Kidney epithelial cell (primary cell): ENCODE results near the gene DPP6. TPM values are rescaled to one million over a fixed set of nuclear protein-coding genes. Genes with fewer than 3 reads are reported as not detected.

Experiments
- DNase-seq: peaks from one replicate; pipeline ENCODE4 v3.0.0-alpha.2; 2010; ENCODE audit warnings: low read depth
- H3K27me3 ChIP-seq: 2 replicates; pipeline ENCODE4 v1.6.0; 2011; ENCODE audit warnings: low read length; ENCODE audit not compliant: control insufficient read depth, insufficient read depth
- H3K36me3 ChIP-seq: 2 replicates; pipeline ENCODE4 v1.5.1; 2011; ENCODE audit warnings: low read length; ENCODE audit not compliant: control insufficient read depth, insufficient read depth
- H3K4me3 ChIP-seq: 2 replicates; pipeline ENCODE4 v1.5.1; 2011; ENCODE audit warnings: low read depth, mild to moderate bottlenecking, control low read depth, low read length
- total RNA-seq: library from RNA; depleted of rRNA; stranded (reverse); fragments of >200 nt; gene quantifications from 2 replicates; pipeline ENCODE4 v1.2.3, GENCODE V29; 2015
- TF ChIP-seq, protein P1 (sequence below): IDR thresholded peaks from 2 replicates; pipeline ENCODE4 v1.5.1; 2011; ENCODE audit warnings: mild to moderate bottlenecking, moderate library complexity, low read length, control low read depth, inconsistent platforms; ENCODE audit not compliant: insufficient read depth, poor library complexity, severe bottlenecking

Gene DPP6
- total RNA-seq, 1 donor from 2014 or later, result 0.84 TPM

DNA sequence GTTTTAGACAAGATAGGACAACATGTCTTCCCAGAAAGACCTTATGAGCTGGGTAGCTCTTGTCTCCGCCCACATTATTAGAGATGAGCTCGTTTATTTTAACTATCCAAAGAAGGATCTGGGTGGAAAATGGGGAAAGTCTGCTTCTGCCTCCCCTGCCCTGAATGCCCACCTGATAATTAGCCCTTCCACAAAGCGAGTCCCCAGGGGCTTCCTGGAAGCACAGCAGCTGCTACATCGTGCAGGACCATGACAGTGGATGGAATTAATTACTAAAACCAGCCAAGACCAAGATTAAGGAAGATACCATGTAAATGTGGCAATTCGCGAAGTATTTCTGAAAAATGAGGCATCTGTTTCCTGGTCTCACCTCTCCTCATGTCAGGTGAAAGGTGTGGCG, 576.4 kb downstream of the DPP6 start:
- Histone ChIP-seq H3K4me3 (no peak overlapping the region), H3K27me3 (no peaks in the 10 kb centered on the region), H3K36me3 (no peaks in the 10 kb centered on the region)
- no peak for DNase-seq
- TF ChIP-seq, protein P1, sequence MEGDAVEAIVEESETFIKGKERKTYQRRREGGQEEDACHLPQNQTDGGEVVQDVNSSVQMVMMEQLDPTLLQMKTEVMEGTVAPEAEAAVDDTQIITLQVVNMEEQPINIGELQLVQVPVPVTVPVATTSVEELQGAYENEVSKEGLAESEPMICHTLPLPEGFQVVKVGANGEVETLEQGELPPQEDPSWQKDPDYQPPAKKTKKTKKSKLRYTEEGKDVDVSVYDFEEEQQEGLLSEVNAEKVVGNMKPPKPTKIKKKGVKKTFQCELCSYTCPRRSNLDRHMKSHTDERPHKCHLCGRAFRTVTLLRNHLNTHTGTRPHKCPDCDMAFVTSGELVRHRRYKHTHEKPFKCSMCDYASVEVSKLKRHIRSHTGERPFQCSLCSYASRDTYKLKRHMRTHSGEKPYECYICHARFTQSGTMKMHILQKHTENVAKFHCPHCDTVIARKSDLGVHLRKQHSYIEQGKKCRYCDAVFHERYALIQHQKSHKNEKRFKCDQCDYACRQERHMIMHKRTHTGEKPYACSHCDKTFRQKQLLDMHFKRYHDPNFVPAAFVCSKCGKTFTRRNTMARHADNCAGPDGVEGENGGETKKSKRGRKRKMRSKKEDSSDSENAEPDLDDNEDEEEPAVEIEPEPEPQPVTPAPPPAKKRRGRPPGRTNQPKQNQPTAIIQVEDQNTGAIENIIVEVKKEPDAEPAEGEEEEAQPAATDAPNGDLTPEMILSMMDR, result no peak

DNA sequence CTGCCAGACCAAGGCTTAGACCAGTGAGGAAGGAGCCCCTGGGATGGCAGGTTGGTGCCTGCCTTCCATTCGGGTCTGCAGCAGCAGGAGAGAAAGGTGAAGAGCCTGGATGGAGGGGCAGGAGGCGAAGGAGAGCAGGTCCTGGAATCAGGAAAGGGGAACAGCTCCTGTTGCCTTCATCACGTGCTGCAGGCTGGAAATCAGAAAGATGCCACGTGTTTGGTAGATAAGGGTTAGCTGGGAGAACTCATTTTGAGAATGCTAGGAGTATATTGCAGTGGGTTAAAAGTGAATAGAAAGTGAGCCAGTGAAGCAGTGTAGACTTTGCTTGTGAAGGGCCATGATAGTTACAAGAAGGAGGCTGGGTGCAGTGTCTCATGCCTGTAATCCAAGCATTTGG, 579.0 kb downstream of the DPP6 start:
- Histone ChIP-seq H3K4me3 (no peak overlapping the region), H3K36me3 (no peaks in the 10 kb centered on the region), H3K27me3 (no peaks in the 10 kb centered on the region)
- TF ChIP-seq, protein P1, result no peak
- DNase-seq, result no peak

DNA sequence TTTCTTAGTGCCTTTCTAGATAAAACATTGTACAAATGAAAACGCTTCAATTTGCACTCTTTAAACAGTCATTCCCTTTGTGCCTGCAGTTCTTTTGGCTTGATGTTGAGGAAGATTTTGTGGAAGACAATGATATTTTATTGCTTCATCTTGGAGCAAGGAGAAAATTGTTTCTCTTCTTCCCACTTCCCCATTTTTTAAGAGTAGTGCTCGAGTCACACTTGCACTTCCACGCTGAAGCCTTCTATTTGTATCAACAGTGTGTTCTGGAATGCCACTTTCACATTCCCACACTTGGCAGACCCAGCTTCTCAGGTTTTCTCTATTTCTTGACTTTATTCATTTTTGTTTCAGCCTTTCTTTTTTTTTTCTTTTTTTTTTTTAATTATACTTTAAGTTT, 581.4 kb downstream of the DPP6 start:
- Histone ChIP-seq H3K4me3 (no peak overlapping the region), H3K27me3 (no peaks in the 10 kb centered on the region), H3K36me3 (no peaks in the 10 kb centered on the region)
- TF ChIP-seq, protein P1, result no peak
- no peak for DNase-seq

DNA sequence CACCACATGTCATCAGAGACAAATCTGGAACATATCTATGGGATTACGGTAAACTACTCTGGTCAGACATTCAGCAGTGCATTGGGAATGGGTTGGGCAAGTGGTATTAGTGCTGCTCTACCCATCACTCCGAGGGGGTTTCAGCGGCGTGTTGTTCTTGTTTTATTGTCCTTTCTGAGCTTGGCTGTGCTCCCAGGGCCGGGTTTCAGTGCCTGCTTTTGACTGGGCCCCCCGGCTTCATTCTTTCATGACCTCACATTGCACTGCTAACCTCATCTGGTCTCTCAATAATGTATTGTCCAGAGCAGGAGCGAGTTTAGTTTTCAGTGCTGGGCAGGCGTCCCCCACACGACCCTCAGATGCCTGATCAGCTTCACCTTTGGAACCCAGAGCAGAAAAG, 586.1 kb downstream of the DPP6 start:
- no peak overlapping the region for H3K4me3 ChIP-seq
- TF ChIP-seq, protein P1, result no peak
- H3K27me3 ChIP-seq, result no peaks in the 10 kb centered on the region
- no peaks in the 10 kb centered on the region for H3K36me3 ChIP-seq
- no peak for DNase-seq

DNA sequence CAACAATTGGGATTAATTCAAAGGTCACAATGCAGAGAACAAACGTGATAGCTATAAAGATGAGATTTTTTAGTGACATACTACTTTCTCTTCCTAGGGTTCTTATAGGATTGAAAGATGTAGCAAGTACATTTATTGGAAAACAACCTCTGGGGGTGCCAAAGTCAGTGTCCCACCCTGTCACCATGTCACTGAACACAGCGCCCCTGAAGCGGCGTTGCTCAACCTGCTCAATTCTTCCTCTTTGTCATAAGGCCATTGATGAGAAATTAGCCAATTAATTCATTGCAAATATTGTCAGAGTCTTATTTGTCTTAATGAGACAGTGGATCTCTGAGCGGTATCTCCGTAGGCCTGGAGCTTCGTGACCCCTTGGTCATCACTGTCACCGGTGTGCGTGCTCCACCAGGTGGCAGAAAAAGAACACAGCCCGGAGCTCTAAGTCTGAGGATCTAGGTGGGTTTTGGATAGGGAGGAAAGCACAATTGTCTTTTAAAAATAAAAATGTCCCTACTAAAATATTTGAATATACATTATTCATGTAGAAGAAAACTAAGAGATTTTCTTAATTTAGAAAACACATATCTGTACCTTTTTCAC, 588.2 kb downstream of the DPP6 start:
- no peak overlapping the region for H3K4me3 ChIP-seq
- H3K27me3 ChIP-seq, result no peaks in the 10 kb centered on the region
- H3K36me3 ChIP-seq, result no peaks in the 10 kb centered on the region
- TF ChIP-seq, protein P1, result no peak
- no peak for DNase-seq

DNA sequence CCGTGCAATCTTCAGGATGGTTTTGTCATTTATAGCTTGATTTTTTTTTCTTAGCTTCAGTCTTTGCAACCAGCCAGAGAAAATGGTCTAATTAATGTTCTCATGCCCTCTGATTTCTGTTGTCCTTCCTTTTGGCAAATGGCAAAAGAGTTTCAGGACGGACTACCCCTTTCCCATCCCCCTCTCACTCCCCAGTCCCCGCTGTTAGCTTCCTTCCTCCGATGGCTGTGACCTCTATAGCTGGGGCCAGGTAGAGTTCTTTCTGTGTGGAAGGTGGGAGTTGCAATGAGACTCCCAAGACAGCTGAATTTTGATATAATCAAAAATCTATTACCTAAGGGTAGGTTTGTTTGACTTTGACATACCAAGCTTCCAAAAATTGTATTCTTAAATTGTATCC, 588.7 kb downstream of the DPP6 start:
- no peak for DNase-seq
- TF ChIP-seq, protein P1, result no peak
- no peaks in the 10 kb centered on the region for H3K36me3 ChIP-seq

More for the DNA sequence above, 588.7 kb downstream of the DPP6 start:
- Histone ChIP-seq H3K27me3 (no peaks in the 10 kb centered on the region), H3K4me3 (no peak overlapping the region)
